Body of pancreas (tissue), 4 donors: ENCODE data around the gene PTPRN2.

ENCODE experiments used
- CTCF ChIP-seq, 7 experiments: fragments of 450-650 bp in 4 of 7; fragments of 200-600 bp in 3 of 7; sonication (generic) in 3 of 7; IDR thresholded peaks; one replicate each; pipeline ENCODE4 v1.5.1; 2016 to 2019; ENCODE audit warnings: antibody characterized with exemption in 7 of 7
- POLR2A ChIP-seq, 3 donors: fragments of 450-650 bp; IDR thresholded peaks; one replicate each; pipeline ENCODE4 v1.6.1; 2016; ENCODE audit warnings: antibody characterized with exemption in 3 of 3, mild to moderate bottlenecking in 2 of 3

GRCh38 chr7:158460665-158461064 is 127.0 kb downstream of the PTPRN2 start:
- TF ChIP-seq CTCF (IDR thresholded peaks at IDR 0.05), result no peak
- TF ChIP-seq POLR2A (IDR thresholded peaks at IDR 0.05), result no peak
